HG02623 (cell line): ENCODE data around the gene MAP2K1.
"Not testable (repeated sequence)": the region's sequence is repeated elsewhere in the genome, so short reads cannot be mapped to it uniquely, and the experiment has no call there.

Source experiments
- ATAC-seq: cut with Tn5 transposase; IDR thresholded peaks from one replicate; pipeline ENCODE4 v1.9.1; 2021; ENCODE audit warnings: moderate library complexity; ENCODE audit not compliant: unreplicated experiment

Gene MAP2K1

GRCh38 chr15:66474135-66474534 is 87.4 kb downstream of the MAP2K1 start:
- ATAC-seq, result no peak

- no peak for ATAC-seq
These were observed 88.3 kb downstream of the MAP2K1 start for GRCh38 chr15:66474963-66475362.

- ATAC-seq, result no peak
These were observed 89.8 kb downstream of the MAP2K1 start for GRCh38 chr15:66476535-66476934.

GRCh38 chr15:66477011-66477410 is 90.3 kb downstream of the MAP2K1 start:
- no peak for ATAC-seq

GRCh38 chr15:66480267-66480666 is 93.6 kb downstream of the MAP2K1 start:
- ATAC-seq, result no peak

- ATAC-seq, result no peak
These were observed 94.6 kb downstream of the MAP2K1 start for GRCh38 chr15:66481107-66481856.

- no peak for ATAC-seq
These were observed 95.8 kb downstream of the MAP2K1 start for GRCh38 chr15:66482539-66482938.

- no peak for ATAC-seq
These were observed 96.4 kb downstream of the MAP2K1 start for GRCh38 chr15:66483131-66483566.

GRCh38 chr15:66484539-66485112 is 97.9 kb downstream of the MAP2K1 start:
- ATAC-seq, result no peak

GRCh38 chr15:66486887-66487286 is 100.2 kb downstream of the MAP2K1 start:
- no peak for ATAC-seq

- ATAC-seq, result no peak
These were observed 101.8 kb downstream of the MAP2K1 start for GRCh38 chr15:66488525-66488924.

- ATAC-seq, result no peak
These were observed 102.6 kb downstream of the MAP2K1 start for GRCh38 chr15:66489179-66489791.

- ATAC-seq, result no peak
These were observed 105.1 kb downstream of the MAP2K1 start for GRCh38 chr15:66491846-66492245.

GRCh38 chr15:66494262-66494661 is 107.5 kb downstream of the MAP2K1 start:
- no peak for ATAC-seq

GRCh38 chr15:66496951-66497501 is 110.3 kb downstream of the MAP2K1 start:
- no peak for ATAC-seq

GRCh38 chr15:66497502-66498455 is 111.1 kb downstream of the MAP2K1 start, which contains the start of gene SNAPC5:
SNAPC5 (minus strand) TSS chr15:66497762; CDS start chr15:66497731, 31 bp downstream.
- peak; percentile 84 for ATAC-seq

GRCh38 chr15:66498501-66499386 is 112.0 kb downstream of the MAP2K1 start:
- no peak for ATAC-seq

- not testable (repeated sequence) for ATAC-seq
These were observed 113.6 kb downstream of the MAP2K1 start for GRCh38 chr15:66500346-66500745.

GRCh38 chr15:66502491-66502890 is 115.8 kb downstream of the MAP2K1 start:
- no peak for ATAC-seq
